MM.1S (cell line): ENCODE measurements around the gene TPBG.
A peak's percentile ranks its signal among the peaks of the same experiment; 100 is the strongest.

Source experiments
- DNase-seq: peaks from one replicate; pipeline ENCODE4 v3.0.0-alpha.2; 2015
- H2AFZ ChIP-seq: fragments of 300-600 bp; sonication (generic); 2 replicates; pipeline ENCODE4 v1.6.0; 2016; ENCODE audit warnings: antibody characterized with exemption, low read length
- H3F3A ChIP-seq: fragments of 300-600 bp; sonication (generic); 2 replicates; pipeline ENCODE4 v1.6.1; 2016; ENCODE audit warnings: mild to moderate bottlenecking, antibody characterized with exemption, low read length, moderate library complexity, mixed read lengths; ENCODE audit not compliant: insufficient read depth
- H3K27ac ChIP-seq: fragments of 300-600 bp; sonication (generic); 2 replicates; pipeline ENCODE4 v1.5.1; 2016; ENCODE audit warnings: mild to moderate bottlenecking, low read length
- H3K27me3 ChIP-seq: fragments of 300-600 bp; sonication (generic); replicated peaks from 2 replicates; pipeline ENCODE4 v1.6.0; 2016; ENCODE audit warnings: low read length; ENCODE audit not compliant: insufficient read depth
- H3K36me3 ChIP-seq: fragments of 300-600 bp; sonication (generic); replicated peaks from 2 replicates; pipeline ENCODE4 v1.6.1; 2016; ENCODE audit warnings: mild to moderate bottlenecking, low read length, mixed read lengths; ENCODE audit not compliant: insufficient read depth
- H3K4me1 ChIP-seq: fragments of 300-600 bp; sonication (generic); 2 replicates; pipeline ENCODE4 v1.6.1; 2016; ENCODE audit warnings: low read length, mixed read lengths
- H3K4me2 ChIP-seq: fragments of 300-600 bp; sonication (generic); 2 replicates; pipeline ENCODE4 v1.6.0; 2016; ENCODE audit warnings: low read depth, low read length
- H3K4me3 ChIP-seq: fragments of 300-600 bp; sonication (generic); 2 replicates; pipeline ENCODE4 v1.5.1; 2016; ENCODE audit warnings: low read length, mixed read lengths
- H3K79me2 ChIP-seq: fragments of 300-600 bp; sonication (generic); 2 replicates; pipeline ENCODE4 v1.6.1; 2016; ENCODE audit warnings: mixed run types, low read length, mixed read lengths
- H3K9ac ChIP-seq: fragments of 300-600 bp; sonication (generic); 2 replicates; pipeline ENCODE4 v1.6.1; 2016; ENCODE audit warnings: low read length, mixed read lengths
- H3K9me2 ChIP-seq: fragments of 300-600 bp; sonication (generic); replicated peaks from 2 replicates; pipeline ENCODE4 v1.6.1; 2016; ENCODE audit warnings: mild to moderate bottlenecking, low read length, mixed read lengths; ENCODE audit not compliant: insufficient read depth
- H3K9me3 ChIP-seq: fragments of 300-600 bp; sonication (generic); replicated peaks from 2 replicates; pipeline ENCODE4 v1.6.1; 2016; ENCODE audit warnings: mild to moderate bottlenecking, low read length, mixed read lengths; ENCODE audit not compliant: insufficient read depth
- H4K20me1 ChIP-seq: fragments of 300-600 bp; sonication (generic); 2 replicates; pipeline ENCODE4 v1.6.1; 2016; ENCODE audit warnings: mild to moderate bottlenecking, low read length, moderate library complexity, mixed read lengths; ENCODE audit not compliant: insufficient read depth
- CTCF ChIP-seq: fragments of 300-600 bp; sonication (generic); IDR thresholded peaks from 2 replicates; pipeline ENCODE4 v1.5.1; 2016; ENCODE audit warnings: antibody characterized with exemption, low read length, mixed read lengths
- EZH2 ChIP-seq: fragments of 300-600 bp; sonication (generic); optimal IDR thresholded peaks from 2 replicates; pipeline ENCODE3; 2017; ENCODE audit warnings: low read depth, mild to moderate bottlenecking, antibody characterized with exemption, low read length, mixed read lengths
- EZH2phosphoT487 ChIP-seq: fragments of 300-600 bp; sonication (generic); IDR thresholded peaks from 2 replicates; pipeline ENCODE4 v1.6.1; 2018; ENCODE audit warnings: antibody characterized with exemption, low read length

The TPBG gene

GRCh38 chr6:82330171-82330804, 33.3 kb upstream of the TPBG start:
- H3K27ac ChIP-seq = no peak overlapping the region
- no peaks in the 10 kb centered on the region for H3K27me3 ChIP-seq
- H2AFZ ChIP-seq = no peak overlapping the region
- DNase-seq = no peak
- H3K36me3 ChIP-seq = no peaks in the 10 kb centered on the region
- H3F3A ChIP-seq = no peaks in the 10 kb centered on the region
- no peak overlapping the region for H3K4me3 ChIP-seq
- H3K9ac ChIP-seq = no peak overlapping the region
- no peaks in the 10 kb centered on the region for H3K4me1 ChIP-seq
- no peaks in the 10 kb centered on the region for H3K9me2 ChIP-seq
- H3K79me2 ChIP-seq = no peaks in the 10 kb centered on the region
- TF ChIP-seq EZH2phosphoT487 (no peak), EZH2 (no peak), CTCF (no peak)
- no peak overlapping the region for H3K4me2 ChIP-seq
- H4K20me1 ChIP-seq = no peaks in the 10 kb centered on the region
- no peaks in the 10 kb centered on the region for H3K9me3 ChIP-seq

- Histone ChIP-seq H4K20me1 (no peaks in the 10 kb centered on the region), H3F3A (no peaks in the 10 kb centered on the region), H3K27ac (no peak overlapping the region), H3K79me2 (no peaks in the 10 kb centered on the region), H3K4me1 (no peaks in the 10 kb centered on the region), H3K4me3 (no peak overlapping the region), H3K27me3 (no peaks in the 10 kb centered on the region), H3K36me3 (no peaks in the 10 kb centered on the region), H2AFZ (no peak overlapping the region), H3K9me3 (no peaks in the 10 kb centered on the region), H3K4me2 (no peak overlapping the region), H3K9me2 (no peaks in the 10 kb centered on the region), H3K9ac (no peak overlapping the region)
- TF ChIP-seq EZH2phosphoT487 = no peak
- peak; percentile 36 for TF ChIP-seq CTCF
- TF ChIP-seq EZH2 = no peak
- peak; percentile 24 for DNase-seq
Measured at GRCh38 chr6:82331031-82331773, 32.4 kb upstream of the TPBG start.

GRCh38 chr6:82333781-82334180, 29.8 kb upstream of the TPBG start:
- Histone ChIP-seq H3F3A (no peaks in the 10 kb centered on the region), H3K4me2 (no peak overlapping the region), H3K9ac (no peak overlapping the region), H3K27me3 (no peaks in the 10 kb centered on the region), H3K36me3 (no peaks in the 10 kb centered on the region), H3K27ac (no peak overlapping the region), H3K9me3 (no peaks in the 10 kb centered on the region), H2AFZ (no peak overlapping the region), H3K4me1 (no peaks in the 10 kb centered on the region), H3K4me3 (no peak overlapping the region), H4K20me1 (no peaks in the 10 kb centered on the region), H3K79me2 (no peaks in the 10 kb centered on the region), H3K9me2 (no peaks in the 10 kb centered on the region)
- no peak for TF ChIP-seq EZH2phosphoT487
- DNase-seq = no peak

- no peak for DNase-seq
- Histone ChIP-seq H3K4me3 (no peak overlapping the region), H3K36me3 (no peaks in the 10 kb centered on the region), H2AFZ (no peak overlapping the region), H4K20me1 (no peaks in the 10 kb centered on the region), H3K27me3 (no peaks in the 10 kb centered on the region), H3K9me3 (no peaks in the 10 kb centered on the region), H3K27ac (no peak overlapping the region), H3K9ac (no peak overlapping the region), H3F3A (no peaks in the 10 kb centered on the region), H3K4me1 (no peaks in the 10 kb centered on the region), H3K79me2 (no peaks in the 10 kb centered on the region), H3K9me2 (no peaks in the 10 kb centered on the region), H3K4me2 (no peak overlapping the region)
- TF ChIP-seq EZH2 (no peak), CTCF (no peak), EZH2phosphoT487 (no peak)
Measured at GRCh38 chr6:82337688-82338257, 25.8 kb upstream of the TPBG start.
